Measurements from ENCODE around the gene ANXA2R.

DNA sequence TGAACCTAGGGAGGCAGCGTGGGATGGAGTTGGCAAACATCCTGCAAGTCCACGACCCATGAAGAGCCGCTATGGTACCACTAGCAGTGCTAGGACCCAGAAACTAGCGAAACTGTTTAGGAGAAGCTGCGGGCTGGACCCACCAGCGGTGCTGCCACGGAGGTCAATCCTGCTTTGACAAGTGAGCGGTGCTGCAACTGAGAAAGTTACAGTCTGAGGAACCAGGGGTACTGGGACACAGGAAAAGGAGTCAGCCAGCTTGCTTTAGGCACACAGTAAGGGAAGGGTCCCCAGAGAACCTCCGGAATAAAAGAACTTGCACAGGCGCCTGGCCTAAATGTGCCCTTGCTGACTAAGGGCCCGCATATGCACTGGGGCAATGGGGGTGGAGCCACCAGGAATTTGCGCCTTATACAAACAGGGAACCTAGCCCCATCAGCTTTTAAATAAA lies 23.6 kb upstream of the ANXA2R start:
- TF ChIP-seq CTCF (IDR thresholded peaks at IDR 0.05): no peak
- no peak for TF ChIP-seq EP300 (IDR thresholded peaks at IDR 0.05)
- TF ChIP-seq POLR2A (IDR thresholded peaks at IDR 0.05; ENCODE audit: low read depth): no peak
- no peak for TF ChIP-seq POLR2AphosphoS5 (IDR thresholded peaks at IDR 0.05)
